ENCODE results near the gene CSPG5.

The CSPG5 gene

GRCh38 chr3:47588587-47588986 lies 9.9 kb upstream of the CSPG5 start:
- Histone ChIP-seq H3K4me3 (no peak overlapping the region), H3K27ac (no peak overlapping the region)
- DNase-seq (ENCODE audit: low spot score): no peak
- no peak for TF ChIP-seq CTCF (IDR thresholded peaks at IDR 0.05)

GRCh38 chr3:47588053-47588452 lies 9.4 kb upstream of the CSPG5 start:
- Histone ChIP-seq H3K4me3 (no peak overlapping the region), H3K27ac (no peak overlapping the region)
- TF ChIP-seq CTCF (IDR thresholded peaks at IDR 0.05): no peak
- no peak for DNase-seq (ENCODE audit: low spot score)

GRCh38 chr3:47586746-47587145 lies 8.1 kb upstream of the CSPG5 start:
- H3K27ac ChIP-seq: no peak overlapping the region
- no peak for TF ChIP-seq CTCF (IDR thresholded peaks at IDR 0.05)
- DNase-seq (ENCODE audit: low spot score): no peak
- no peak overlapping the region for H3K4me3 ChIP-seq

- TF ChIP-seq CTCF (IDR thresholded peaks at IDR 0.05): no peak
Observed at GRCh38 chr3:47583320-47584075, 4.8 kb upstream of the CSPG5 start.

GRCh38 chr3:47581835-47582234 lies 3.2 kb upstream of the CSPG5 start:
- Histone ChIP-seq H3K4me3 (no peak overlapping the region), H3K27ac (no peak overlapping the region)
- DNase-seq (ENCODE audit: low spot score): no peak
- TF ChIP-seq CTCF (IDR thresholded peaks at IDR 0.05): no peak

More at GRCh38 chr3:47583320-47584075, 4.8 kb upstream of the CSPG5 start:
- no peak overlapping the region for H3K4me3 ChIP-seq
- DNase-seq (ENCODE audit: low spot score): no peak
- H3K27ac ChIP-seq: no peak overlapping the region

GRCh38 chr3:47581422-47581821 lies 2.8 kb upstream of the CSPG5 start:
- DNase-seq (ENCODE audit: low spot score): no peak
- no peak overlapping the region for H3K4me3 ChIP-seq
- no peak overlapping the region for H3K27ac ChIP-seq
- TF ChIP-seq CTCF (IDR thresholded peaks at IDR 0.05): no peak

- no peak overlapping the region for H3K27ac ChIP-seq
- no peak for TF ChIP-seq CTCF (IDR thresholded peaks at IDR 0.05)
- no peak for DNase-seq (ENCODE audit: low spot score)
- H3K4me3 ChIP-seq: no peak overlapping the region
Observed at GRCh38 chr3:47580481-47580880, 1.8 kb upstream of the CSPG5 start.
